NCI-H446 treated with DMSO at 0.1 percent for 48 hours (cell line): ENCODE results near the gene HELZ.
"Not testable (repeated sequence)": the region's sequence is repeated elsewhere in the genome, so short reads cannot be mapped to it uniquely, and the experiment has no call there.

ENCODE experiments used
- DNase-seq: peaks from one replicate; lab custom pipeline; 2025; lab: John Stamatoyannopoulos, UW

Gene HELZ

GRCh38 chr17:67270416-67270815 is 25.4 kb upstream of the HELZ start:
- DNase-seq: no peak

- no peak for DNase-seq
These were observed 21.5 kb upstream of the HELZ start for GRCh38 chr17:67266496-67266895.

- no peak for DNase-seq
These were observed 20.5 kb upstream of the HELZ start for GRCh38 chr17:67265436-67266019.

- no peak for DNase-seq
These were observed 17.6 kb upstream of the HELZ start for GRCh38 chr17:67262435-67263117.

- DNase-seq: no peak
These were observed 15.4 kb upstream of the HELZ start for GRCh38 chr17:67260170-67260987.

GRCh38 chr17:67258821-67259468 is 13.9 kb upstream of the HELZ start:
- no peak for DNase-seq

GRCh38 chr17:67256075-67256732 is 11.2 kb upstream of the HELZ start:
- no peak for DNase-seq

- DNase-seq: no peak
These were observed 8.4 kb upstream of the HELZ start for GRCh38 chr17:67253384-67253783.

GRCh38 chr17:67251586-67251985 is 6.6 kb upstream of the HELZ start:
- DNase-seq: not testable (repeated sequence)

GRCh38 chr17:67248291-67248690 is 3.3 kb upstream of the HELZ start:
- no peak for DNase-seq

- DNase-seq: no peak
These were observed 2.5 kb upstream of the HELZ start for GRCh38 chr17:67247416-67247900.

- no peak for DNase-seq
These were observed 1.8 kb upstream of the HELZ start for GRCh38 chr17:67246653-67247415.

- no peak for DNase-seq
These were observed 1.3 kb upstream of the HELZ start for GRCh38 chr17:67246403-67246652.

GRCh38 chr17:67245694-67246402 is 852 bp upstream of the HELZ start:
- no peak for DNase-seq

GRCh38 chr17:67244431-67245072 is 444 bp downstream of the HELZ start:
- DNase-seq: no peak

- no peak for DNase-seq
These were observed 1.7 kb downstream of the HELZ start for GRCh38 chr17:67243284-67243683.

- no peak for DNase-seq
These were observed 3.2 kb downstream of the HELZ start for GRCh38 chr17:67241719-67242341.

- DNase-seq: no peak
These were observed 5.4 kb downstream of the HELZ start for GRCh38 chr17:67239597-67239996.

GRCh38 chr17:67238991-67239390 is 6.0 kb downstream of the HELZ start:
- DNase-seq: no peak

GRCh38 chr17:67232441-67232840 is 12.6 kb downstream of the HELZ start:
- no peak for DNase-seq
